ENCODE results near the gene SON. TPM values are rescaled to one million over a fixed set of nuclear protein-coding genes. Genes with fewer than 3 reads are reported as not detected.

SON gene
- total RNA-seq, 1 experiment from 2014 or later, result 220 TPM

- peak; percentile 46 to 54 for DNase-seq
- TF ChIP-seq CTCF (IDR thresholded peaks at IDR 0.05; ENCODE audit: insufficient read depth in 1 of 2, low read depth in 1 of 2, low read length in 1 of 2, severe bottlenecking in 1 of 2, unreplicated experiment in 1 of 2), result no peak
- Mint-ChIP-seq H3K36me3 (ENCODE audit: insufficient read depth, unreplicated experiment) (peaks cover 39% of the 10 kb centered on the region), H3K27ac (ENCODE audit: unreplicated experiment) (peak overlapping the region; percentile 88), H3K4me1 (ENCODE audit: low read depth, unreplicated experiment) (peaks cover 8% of the 10 kb centered on the region), H3K9me3 (ENCODE audit: unreplicated experiment) (no peaks in the 10 kb centered on the region), H3K27me3 (ENCODE audit: insufficient read depth, unreplicated experiment) (no peaks in the 10 kb centered on the region), H3K4me3 (ENCODE audit: unreplicated experiment) (peak overlapping the region; percentile 91)
- POLR2A ChIA-PET, result interaction anchor here (0.5 to 2.0 kb wide), 6 partner anchors 30 to 108 kb away, joined by 3 to 17 read pairs (median 8); partner anchors contain the start of genes SON and TMEM50B
- Histone ChIP-seq H3K9me3 (no peaks in the 10 kb centered on the region), H3K4me3 (ENCODE audit: low read depth, low read length) (peak overlapping the region; percentile 85), H3K36me3 (ENCODE audit: control insufficient read depth, insufficient read depth, low read length) (no peaks in the 10 kb centered on the region), H3K4me1 (peaks cover 15% of the 10 kb centered on the region), H3K27me3 (replicated peaks; ENCODE audit: control insufficient read depth, insufficient read depth, low read length) (no peaks in the 10 kb centered on the region)
- no TSS peak for BruUV-seq (replicated peaks)
- intact Hi-C loops (cut with micrococcal nuclease; ENCODE audit: unreplicated experiment), result no loop called here
- CTCF ChIA-PET, result interaction anchor here (0.7 to 2.5 kb wide), 3 partner anchors 18 to 213 kb away, joined by 3 to 35 read pairs (median 3); partner anchors contain the start of gene TMEM50B
Measured at GRCh38 chr21:33587792-33588484, 45.1 kb downstream of the SON start.

GRCh38 chr21:33588485-33589335 is 45.9 kb downstream of the SON start, which contains the start of gene DONSON:
DONSON (minus strand) TSS chr21:33588684; CDS start chr21:33588641, 43 bp downstream.
- Histone ChIP-seq H3K27me3 (replicated peaks; ENCODE audit: control insufficient read depth, insufficient read depth, low read length) (no peaks in the 10 kb centered on the region), H3K36me3 (ENCODE audit: control insufficient read depth, insufficient read depth, low read length) (no peaks in the 10 kb centered on the region), H3K9me3 (no peaks in the 10 kb centered on the region), H3K4me3 (ENCODE audit: low read depth, low read length) (peak within 1 kb of the TSS; percentile 85), H3K4me1 (peaks cover 15% of the 10 kb centered on the region)
- Mint-ChIP-seq H3K27me3 (ENCODE audit: insufficient read depth, unreplicated experiment) (no peaks in the 10 kb centered on the region), H3K4me3 (ENCODE audit: unreplicated experiment) (peak within 1 kb of the TSS; percentile 91), H3K36me3 (ENCODE audit: insufficient read depth, unreplicated experiment) (peaks cover 39% of the 10 kb centered on the region), H3K4me1 (ENCODE audit: low read depth, unreplicated experiment) (peaks cover 8% of the 10 kb centered on the region), H3K9me3 (ENCODE audit: unreplicated experiment) (no peaks in the 10 kb centered on the region), H3K27ac (ENCODE audit: unreplicated experiment) (peak within 1 kb of the TSS; percentile 88)
- intact Hi-C loops (cut with micrococcal nuclease; ENCODE audit: unreplicated experiment), result loop anchor here (1.0 kb wide), 1 partner anchor 17 kb away; no protein-coding TSS in a partner anchor
- DNase-seq, result peak; percentile 94 to 96
- POLR2A ChIA-PET, result interaction anchor here (0.8 to 2.0 kb wide), 6 partner anchors 29 to 108 kb away, joined by 3 to 17 read pairs (median 4); partner anchors contain the start of genes SON and TMEM50B
- BruUV-seq (replicated peaks), result TSS peak; percentile 90
- CTCF ChIA-PET, result interaction anchor here (0.7 to 2.5 kb wide), 5 partner anchors 8 to 213 kb away, joined by 3 to 35 read pairs (median 3); partner anchors contain the start of gene TMEM50B
- TF ChIP-seq CTCF (IDR thresholded peaks at IDR 0.05; ENCODE audit: insufficient read depth in 1 of 2, low read depth in 1 of 2, low read length in 1 of 2, severe bottlenecking in 1 of 2, unreplicated experiment in 1 of 2), result no peak

- H3K27me3 Mint-ChIP-seq (ENCODE audit: insufficient read depth, unreplicated experiment), result no peaks in the 10 kb centered on the region
- peaks cover 30% of the 10 kb centered on the region for H3K36me3 Mint-ChIP-seq (ENCODE audit: insufficient read depth, unreplicated experiment)
- ChIA-PET POLR2A (no interaction called here), CTCF (no interaction called here)
- no peak overlapping the region for H3K27ac Mint-ChIP-seq (ENCODE audit: unreplicated experiment)
- no peak for DNase-seq
- H3K4me3 Mint-ChIP-seq (ENCODE audit: unreplicated experiment), result no peak overlapping the region
- no peaks in the 10 kb centered on the region for H3K9me3 Mint-ChIP-seq (ENCODE audit: unreplicated experiment)
- Histone ChIP-seq H3K4me3 (ENCODE audit: low read depth, low read length) (no peak overlapping the region), H3K9me3 (no peaks in the 10 kb centered on the region), H3K27me3 (replicated peaks; ENCODE audit: control insufficient read depth, insufficient read depth, low read length) (no peaks in the 10 kb centered on the region), H3K36me3 (ENCODE audit: control insufficient read depth, insufficient read depth, low read length) (no peaks in the 10 kb centered on the region), H3K4me1 (no peaks in the 10 kb centered on the region)
- no peak for TF ChIP-seq CTCF (IDR thresholded peaks at IDR 0.05; ENCODE audit: insufficient read depth in 1 of 2, low read depth in 1 of 2, low read length in 1 of 2, severe bottlenecking in 1 of 2, unreplicated experiment in 1 of 2)
- BruUV-seq (replicated peaks), result no TSS peak
- no peaks in the 10 kb centered on the region for H3K4me1 Mint-ChIP-seq (ENCODE audit: low read depth, unreplicated experiment)
- intact Hi-C loops (cut with micrococcal nuclease; ENCODE audit: unreplicated experiment), result no loop called here
Measured at GRCh38 chr21:33598051-33598450, 55.2 kb downstream of the SON start.
